Measurements from ENCODE around the gene MAT2B.

DNA sequence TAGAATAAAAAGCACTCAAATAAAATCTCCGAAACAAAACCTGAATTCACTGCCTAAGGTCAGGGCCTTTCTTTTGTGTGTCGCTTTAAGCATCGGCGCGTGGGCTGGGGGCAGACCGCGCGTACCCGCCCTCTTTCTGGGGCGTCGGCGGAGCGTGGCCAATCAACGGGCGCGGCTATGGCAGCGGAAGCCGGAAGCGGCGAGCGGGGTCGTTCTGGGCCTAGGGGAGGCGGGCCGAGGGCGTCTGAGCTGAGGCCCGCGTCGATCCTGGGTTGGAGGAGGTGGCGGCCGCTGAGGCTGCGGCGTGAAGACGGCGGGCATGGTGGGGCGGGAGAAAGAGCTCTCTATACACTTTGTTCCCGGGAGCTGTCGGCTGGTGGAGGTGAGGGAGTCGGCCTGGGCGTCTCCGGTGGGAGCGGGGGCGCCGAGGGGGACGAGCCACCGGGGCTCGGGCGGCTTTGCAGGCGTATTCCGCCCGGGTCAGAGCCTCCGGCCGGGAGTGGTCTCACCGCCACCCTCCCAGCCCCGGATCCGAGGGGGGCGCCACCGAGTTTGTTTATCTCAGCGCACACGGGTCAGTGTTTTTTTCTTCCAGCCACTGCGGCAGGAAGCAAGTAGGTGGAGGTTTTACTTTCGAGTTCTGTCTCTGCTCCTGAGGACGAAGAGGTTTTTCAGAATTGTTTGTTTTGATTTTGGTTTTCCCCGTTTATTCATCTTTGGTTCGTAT, at the start of gene MAT2B:
- no peak for TF ChIP-seq EZH2 (IDR thresholded peaks at IDR 0.05; ENCODE audit: low read length)
- TF ChIP-seq, protein P1, sequence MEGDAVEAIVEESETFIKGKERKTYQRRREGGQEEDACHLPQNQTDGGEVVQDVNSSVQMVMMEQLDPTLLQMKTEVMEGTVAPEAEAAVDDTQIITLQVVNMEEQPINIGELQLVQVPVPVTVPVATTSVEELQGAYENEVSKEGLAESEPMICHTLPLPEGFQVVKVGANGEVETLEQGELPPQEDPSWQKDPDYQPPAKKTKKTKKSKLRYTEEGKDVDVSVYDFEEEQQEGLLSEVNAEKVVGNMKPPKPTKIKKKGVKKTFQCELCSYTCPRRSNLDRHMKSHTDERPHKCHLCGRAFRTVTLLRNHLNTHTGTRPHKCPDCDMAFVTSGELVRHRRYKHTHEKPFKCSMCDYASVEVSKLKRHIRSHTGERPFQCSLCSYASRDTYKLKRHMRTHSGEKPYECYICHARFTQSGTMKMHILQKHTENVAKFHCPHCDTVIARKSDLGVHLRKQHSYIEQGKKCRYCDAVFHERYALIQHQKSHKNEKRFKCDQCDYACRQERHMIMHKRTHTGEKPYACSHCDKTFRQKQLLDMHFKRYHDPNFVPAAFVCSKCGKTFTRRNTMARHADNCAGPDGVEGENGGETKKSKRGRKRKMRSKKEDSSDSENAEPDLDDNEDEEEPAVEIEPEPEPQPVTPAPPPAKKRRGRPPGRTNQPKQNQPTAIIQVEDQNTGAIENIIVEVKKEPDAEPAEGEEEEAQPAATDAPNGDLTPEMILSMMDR (optimal IDR thresholded peaks at IDR 0.05 in 1 of 3, IDR thresholded peaks at IDR 0.05 in 1 of 3, conservative IDR thresholded peaks at IDR 0.05 in 1 of 3; ENCODE audit: extremely low read depth in 1 of 3, insufficient read depth in 2 of 3, low read length in 3 of 3): peak; percentile 31 to 66 (median 32)
